SH-SY5Y (cell line): ENCODE results near the gene NEU4.

ENCODE experiments used
- GATA2 ChIP-seq: IDR thresholded peaks from 2 replicates; pipeline ENCODE4 v1.6.1; 2011; ENCODE audit warnings: mild to moderate bottlenecking, low read depth, low read length
- GATA3 ChIP-seq: IDR thresholded peaks from 2 replicates; pipeline ENCODE4 v1.6.1; 2011; ENCODE audit warnings: low read depth, mild to moderate bottlenecking, low read length, moderate library complexity

DNA sequence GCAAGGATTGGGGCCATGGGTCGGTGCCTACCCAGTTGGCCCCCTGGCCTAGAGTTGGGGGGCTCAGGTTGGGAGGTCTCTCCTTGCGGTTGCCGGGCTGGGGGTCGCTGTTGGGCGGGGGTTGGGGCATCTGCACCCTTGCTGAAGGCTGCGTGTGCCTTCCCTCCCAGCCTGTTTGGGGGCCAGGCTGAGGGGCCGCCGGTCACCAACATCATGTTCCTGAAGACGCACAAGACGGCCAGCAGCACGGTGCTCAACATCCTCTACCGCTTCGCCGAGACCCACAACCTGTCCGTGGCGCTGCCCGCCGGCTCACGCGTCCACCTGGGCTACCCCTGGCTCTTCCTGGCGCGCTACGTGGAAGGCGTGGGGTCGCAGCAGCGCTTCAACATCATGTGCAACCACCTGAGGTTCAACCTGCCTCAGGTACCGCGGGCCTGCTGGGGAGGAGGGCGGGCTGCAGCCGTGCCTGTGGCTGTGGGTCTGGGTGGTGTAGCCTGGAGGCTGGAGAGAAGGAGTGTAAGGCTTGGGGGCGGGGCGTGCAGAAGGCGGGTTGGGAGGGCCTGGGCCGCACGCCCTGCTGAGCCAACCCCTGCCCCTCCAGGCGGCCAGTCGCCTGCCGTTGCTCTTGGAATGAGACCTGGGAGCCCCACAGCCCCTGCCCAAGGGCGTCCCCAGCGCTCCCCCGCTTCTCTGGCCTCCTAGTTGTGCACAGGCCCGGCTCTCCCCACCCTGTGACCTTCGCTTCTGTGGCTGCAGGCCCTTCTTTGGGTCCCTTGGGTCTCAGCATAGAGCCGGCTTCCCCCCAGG is 7.2 kb upstream of the NEU4 start:
- TF ChIP-seq GATA3 (no peak), GATA2 (no peak)
